HG02840 (cell line): ENCODE measurements around the gene JAK3.
"Not testable (repeated sequence)": the region's sequence is repeated elsewhere in the genome, so short reads cannot be mapped to it uniquely, and the experiment has no call there.

Experiments
- ATAC-seq: cut with Tn5 transposase; IDR thresholded peaks from one replicate; pipeline ENCODE4 v1.9.1; 2021; ENCODE audit warnings: mild to moderate bottlenecking, moderate library complexity, moderate number of reproducible peaks; ENCODE audit not compliant: unreplicated experiment, low FRiP score

Gene JAK3

GRCh38 chr19:17847538-17848366, at the start of gene JAK3:
TSS of gene JAK3 (minus strand) at chr19:17847982. CDS start at chr19:17844417, 3,565 bp downstream.
- ATAC-seq, result no peak

GRCh38 chr19:17893766-17894165, 46.0 kb upstream of the JAK3 start:
- ATAC-seq, result no peak

- ATAC-seq, result no peak
These were observed 41.9 kb upstream of the JAK3 start for GRCh38 chr19:17889609-17890214.

- ATAC-seq, result no peak
These were observed 40.5 kb upstream of the JAK3 start for GRCh38 chr19:17888260-17888659.

- not testable (repeated sequence) for ATAC-seq
These were observed 39.4 kb upstream of the JAK3 start for GRCh38 chr19:17887221-17887620.

GRCh38 chr19:17886515-17886914, 38.7 kb upstream of the JAK3 start:
- ATAC-seq, result no peak

GRCh38 chr19:17883627-17884410, 36.0 kb upstream of the JAK3 start:
- ATAC-seq, result no peak

- ATAC-seq, result no peak
These were observed 33.9 kb upstream of the JAK3 start for GRCh38 chr19:17881701-17882100.

- no peak for ATAC-seq
These were observed 31.7 kb upstream of the JAK3 start for GRCh38 chr19:17879466-17879865.

- ATAC-seq, result no peak
These were observed 29.9 kb upstream of the JAK3 start for GRCh38 chr19:17877696-17878095.

- no peak for ATAC-seq
These were observed 27.0 kb upstream of the JAK3 start for GRCh38 chr19:17874758-17875135.

GRCh38 chr19:17873786-17874757, 26.3 kb upstream of the JAK3 start:
- ATAC-seq, result no peak

GRCh38 chr19:17872251-17873001, 24.6 kb upstream of the JAK3 start:
- no peak for ATAC-seq

GRCh38 chr19:17871878-17872250, 24.1 kb upstream of the JAK3 start, which contains the start of gene SLC5A5:
TSS of gene SLC5A5 (plus strand) at chr19:17871945. CDS start at chr19:17872320, 375 bp downstream.
- no peak for ATAC-seq

GRCh38 chr19:17871032-17871877, 23.5 kb upstream of the JAK3 start:
- ATAC-seq, result no peak

- no peak for ATAC-seq
These were observed 21.4 kb upstream of the JAK3 start for GRCh38 chr19:17869114-17869608.

GRCh38 chr19:17868669-17869068, 20.9 kb upstream of the JAK3 start:
- no peak for ATAC-seq

- no peak for ATAC-seq
These were observed 19.2 kb upstream of the JAK3 start for GRCh38 chr19:17866964-17867486.
